Measurements from ENCODE around the gene ATP11C. TPM values are rescaled to one million over a fixed set of nuclear protein-coding genes. Genes with fewer than 3 reads are reported as not detected.

Gene ATP11C
- total and polyA plus RNA-seq, 7 experiments from 2014 or later = 4.5 to 27.5 (median 22.0) TPM

DNA sequence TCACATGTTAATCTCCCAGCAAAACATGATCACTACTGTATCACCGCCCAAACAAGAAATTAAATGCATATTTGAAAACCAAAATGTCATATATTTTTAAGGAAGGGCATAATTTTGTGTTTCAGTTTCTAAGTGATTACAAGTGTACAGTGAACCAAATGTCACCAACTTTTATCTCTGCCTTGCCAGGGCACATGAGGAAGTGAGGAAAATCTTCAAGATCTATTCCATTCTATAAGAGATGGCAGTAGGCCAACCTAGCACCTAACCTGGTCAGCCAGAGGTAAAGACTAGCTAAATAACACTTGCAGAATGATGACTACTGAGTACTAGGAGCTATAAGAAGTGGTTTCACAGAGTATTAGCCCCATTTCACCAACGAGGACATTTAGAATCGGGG, 107.2 kb downstream of the ATP11C start:
- POLR2A ChIA-PET = no interaction called here
- no peaks in the 10 kb centered on the region for H3K36me3 ChIP-seq (ENCODE audit: control insufficient read depth in 2 of 3, insufficient read depth in 3 of 3, low read length in 3 of 3)
- no peaks in the 10 kb centered on the region for H3K4me1 ChIP-seq (ENCODE audit: control insufficient read depth in 2 of 2, insufficient read depth in 2 of 2, low read length in 2 of 2)
- H3K9me3 ChIP-seq (ENCODE audit: control insufficient read depth in 2 of 3, low read length in 3 of 3) = no peaks in the 10 kb centered on the region
- H3K27ac ChIP-seq (ENCODE audit: low read depth, low read length) = no peak overlapping the region
- Mint-ChIP-seq H3K4me1 (peaks cover 0 to 15% (median 4%) of the 10 kb centered on the region in 7 donors), H3K27me3 (no peaks in the 10 kb centered on the region), H3K36me3 (peaks cover 0 to 22% (median 5%) of the 10 kb centered on the region in 5 donors), H3K27ac (peak overlapping the region in 1 of 9 donors; percentile 25), H3K9me3 (no peaks in the 10 kb centered on the region), H3K4me3 (no peak overlapping the region)
- ATAC-seq (no peak), DNase-seq (no peak)
- H3K27me3 ChIP-seq (ENCODE audit: control insufficient read depth in 2 of 2, insufficient read depth in 2 of 2, low read length in 2 of 2) = no peaks in the 10 kb centered on the region
- intact Hi-C loops (cut with micrococcal nuclease) = no loop called here
- no peak overlapping the region for H3K4me3 ChIP-seq (ENCODE audit: low read length)
- CTCF ChIA-PET = no interaction called here

- ChIA-PET CTCF (no interaction called here), POLR2A (no interaction called here)
- Mint-ChIP-seq H3K27me3 (no peaks in the 10 kb centered on the region), H3K4me1 (peaks cover 0 to 14% (median 4%) of the 10 kb centered on the region in 7 donors), H3K4me3 (no peak overlapping the region), H3K9me3 (no peaks in the 10 kb centered on the region), H3K27ac (no peak overlapping the region), H3K36me3 (peaks cover 0 to 22% (median 5%) of the 10 kb centered on the region in 5 donors)
- no peak for DNase-seq
- Histone ChIP-seq H3K27ac (ENCODE audit: low read depth, low read length) (no peak overlapping the region), H3K36me3 (ENCODE audit: control insufficient read depth in 2 of 3, insufficient read depth in 3 of 3, low read length in 3 of 3) (no peaks in the 10 kb centered on the region), H3K4me3 (ENCODE audit: low read length) (no peak overlapping the region), H3K9me3 (ENCODE audit: control insufficient read depth in 2 of 3, low read length in 3 of 3) (no peaks in the 10 kb centered on the region), H3K4me1 (ENCODE audit: control insufficient read depth in 2 of 2, insufficient read depth in 2 of 2, low read length in 2 of 2) (no peaks in the 10 kb centered on the region), H3K27me3 (ENCODE audit: control insufficient read depth in 2 of 2, insufficient read depth in 2 of 2, low read length in 2 of 2) (no peaks in the 10 kb centered on the region)
- no peak for ATAC-seq
- intact Hi-C loops (cut with micrococcal nuclease) = no loop called here
Observed at GRCh38 chrX:139823806-139824205, 109.0 kb downstream of the ATP11C start.

DNA sequence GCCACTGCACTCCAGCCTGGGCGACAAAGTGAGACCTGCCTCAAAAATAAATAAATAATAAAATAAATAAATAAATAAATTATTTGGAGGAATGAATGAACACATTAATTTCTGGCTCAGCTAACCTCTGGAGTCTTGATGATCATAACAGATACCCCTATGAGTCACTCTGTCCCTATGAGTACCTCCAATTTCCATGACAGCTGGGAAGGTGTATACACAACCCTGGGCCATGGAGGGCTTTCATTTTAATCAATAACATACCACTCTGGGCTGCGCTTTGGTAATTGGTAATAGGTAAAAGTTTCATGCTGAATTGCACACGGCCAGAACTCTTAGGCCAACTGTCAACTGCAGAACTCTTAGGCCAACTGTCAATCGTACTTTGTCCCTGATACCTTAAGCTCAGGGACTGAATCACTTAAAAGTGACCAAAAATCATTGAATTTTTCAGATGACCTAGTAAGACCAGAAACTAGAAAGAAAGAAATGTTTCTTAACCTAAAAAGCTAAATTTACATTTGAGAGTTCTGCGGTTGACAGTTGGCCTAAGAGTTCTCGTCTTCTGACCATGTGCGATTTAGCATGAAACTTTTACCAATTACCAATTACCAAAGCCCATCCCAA, 112.4 kb downstream of the ATP11C start:
- no peak overlapping the region for H3K4me3 Mint-ChIP-seq
- intact Hi-C loops (cut with micrococcal nuclease) = no loop called here
- Histone ChIP-seq H3K4me3 (ENCODE audit: low read length) (no peak overlapping the region), H3K4me1 (ENCODE audit: control insufficient read depth in 2 of 2, insufficient read depth in 2 of 2, low read length in 2 of 2) (peaks cover 3 to 13% of the 10 kb centered on the region in 2 donors), H3K27me3 (ENCODE audit: control insufficient read depth in 2 of 2, insufficient read depth in 2 of 2, low read length in 2 of 2) (no peaks in the 10 kb centered on the region), H3K36me3 (ENCODE audit: control insufficient read depth in 2 of 3, insufficient read depth in 3 of 3, low read length in 3 of 3) (no peaks in the 10 kb centered on the region), H3K9me3 (ENCODE audit: control insufficient read depth in 2 of 3, low read length in 3 of 3) (no peaks in the 10 kb centered on the region), H3K27ac (ENCODE audit: low read depth, low read length) (no peak overlapping the region)
- H3K27me3 Mint-ChIP-seq = no peaks in the 10 kb centered on the region
- H3K27ac Mint-ChIP-seq = no peak overlapping the region
- CTCF ChIA-PET = no interaction called here
- POLR2A ChIA-PET = no interaction called here
- H3K4me1 Mint-ChIP-seq = peaks cover 7 to 34% (median 26%) of the 10 kb centered on the region in 7 donors
- DNase-seq (no peak), ATAC-seq (no peak)
- no peaks in the 10 kb centered on the region for H3K9me3 Mint-ChIP-seq
- H3K36me3 Mint-ChIP-seq = peaks cover 0 to 26% (median 19%) of the 10 kb centered on the region in 5 donors

- Mint-ChIP-seq H3K4me1 (peaks cover 10 to 38% (median 26%) of the 10 kb centered on the region in 7 donors), H3K27me3 (no peaks in the 10 kb centered on the region), H3K36me3 (peaks cover 0 to 27% (median 24%) of the 10 kb centered on the region in 5 donors), H3K27ac (peak overlapping the region; percentile 17 to 84 (median 47)), H3K4me3 (peak overlapping the region in 8 of 10 donors; percentile 1 to 58 (median 28)), H3K9me3 (no peaks in the 10 kb centered on the region)
- Histone ChIP-seq H3K4me3 (ENCODE audit: low read length) (no peak overlapping the region), H3K4me1 (ENCODE audit: control insufficient read depth in 2 of 2, insufficient read depth in 2 of 2, low read length in 2 of 2) (peaks cover 3 to 13% of the 10 kb centered on the region in 2 donors), H3K9me3 (ENCODE audit: control insufficient read depth in 2 of 3, low read length in 3 of 3) (no peaks in the 10 kb centered on the region), H3K27me3 (ENCODE audit: control insufficient read depth in 2 of 2, insufficient read depth in 2 of 2, low read length in 2 of 2) (no peaks in the 10 kb centered on the region), H3K27ac (ENCODE audit: low read depth, low read length) (no peak overlapping the region), H3K36me3 (ENCODE audit: control insufficient read depth in 2 of 3, insufficient read depth in 3 of 3, low read length in 3 of 3) (peaks cover 0 to 4% (median 0%) of the 10 kb centered on the region in 3 experiments)
- intact Hi-C loops (cut with micrococcal nuclease) = loop anchor here in 1 of 2 donors (1.0 to 5.0 kb wide), 2 partner anchors 13 to 116 kb away; partner anchors contain the start of gene ATP11C
- CTCF ChIA-PET = no interaction called here
- POLR2A ChIA-PET = interaction anchor here (1.2 kb wide), 1 partner anchor 115 kb away, joined by 3 read pairs; no protein-coding TSS in a partner anchor
- ATAC-seq = no peak
- DNase-seq = peak in 2 of 9 donors; percentile 1 to 7
Observed at GRCh38 chrX:139816204-139816603, 116.6 kb downstream of the ATP11C start.

GRCh38 chrX:139815771-139816170, 117.1 kb downstream of the ATP11C start:
- peak overlapping the region in 6 of 9 donors; percentile 39 to 84 (median 47) for H3K27ac Mint-ChIP-seq

DNA sequence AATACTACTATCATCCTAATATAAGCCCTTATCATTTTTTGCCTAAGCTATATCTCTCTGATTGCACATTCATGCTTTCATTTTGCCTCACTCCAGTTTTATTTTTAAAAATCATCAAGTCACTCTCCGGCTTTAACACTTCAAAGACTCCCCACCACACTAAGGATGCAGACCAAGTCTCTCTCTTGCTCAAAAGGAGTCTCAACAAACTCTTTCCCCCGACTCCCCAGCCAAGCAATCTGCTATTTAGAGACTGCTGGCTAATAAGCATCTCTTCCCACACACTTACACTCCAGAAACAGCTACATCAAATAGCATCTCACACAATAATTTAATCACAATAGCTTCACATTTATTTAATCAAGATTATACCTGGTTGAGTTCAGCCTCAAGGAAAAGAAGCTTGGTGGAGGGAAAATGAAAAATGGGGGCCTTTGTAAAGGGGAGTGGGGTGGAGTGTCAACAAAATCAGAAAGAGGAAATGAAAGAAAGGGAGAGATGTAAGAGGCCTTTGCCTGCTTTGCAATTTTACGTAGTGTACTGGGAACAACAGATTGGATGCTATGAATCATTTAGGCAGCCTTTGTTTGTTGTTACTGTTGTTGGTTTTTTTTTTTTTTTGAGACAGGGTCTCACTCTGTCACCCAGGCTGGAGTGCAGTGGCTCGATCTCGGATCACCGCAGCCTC, 120.8 kb downstream of the ATP11C start:
- no peaks in the 10 kb centered on the region for H3K9me3 ChIP-seq (ENCODE audit: control insufficient read depth in 2 of 3, low read length in 3 of 3)
- H3K4me1 Mint-ChIP-seq = peaks cover 4 to 23% (median 15%) of the 10 kb centered on the region in 7 donors
- H3K4me3 ChIP-seq (ENCODE audit: low read length) = no peak overlapping the region
- no peak overlapping the region for H3K4me3 Mint-ChIP-seq
- ATAC-seq (no peak), DNase-seq (no peak)
- peaks cover 3% of the 10 kb centered on the region in 2 donors for H3K4me1 ChIP-seq (ENCODE audit: control insufficient read depth in 2 of 2, insufficient read depth in 2 of 2, low read length in 2 of 2)
- H3K9me3 Mint-ChIP-seq = peaks cover 0 to 3% (median 0%) of the 10 kb centered on the region in 11 donors
- no peaks in the 10 kb centered on the region for H3K27me3 ChIP-seq (ENCODE audit: control insufficient read depth in 2 of 2, insufficient read depth in 2 of 2, low read length in 2 of 2)
- peak overlapping the region in 3 of 9 donors; percentile 1 to 68 (median 37) for H3K27ac Mint-ChIP-seq
- POLR2A ChIA-PET = no interaction called here
- intact Hi-C loops (cut with micrococcal nuclease) = no loop called here
- CTCF ChIA-PET = no interaction called here
- H3K36me3 ChIP-seq (ENCODE audit: control insufficient read depth in 2 of 3, insufficient read depth in 3 of 3, low read length in 3 of 3) = peaks cover 0 to 4% (median 0%) of the 10 kb centered on the region in 3 experiments
- H3K27me3 Mint-ChIP-seq = no peaks in the 10 kb centered on the region
- H3K27ac ChIP-seq (ENCODE audit: low read depth, low read length) = no peak overlapping the region
- peaks cover 4 to 34% (median 21%) of the 10 kb centered on the region in 5 donors for H3K36me3 Mint-ChIP-seq

More at GRCh38 chrX:139815771-139816170, 117.1 kb downstream of the ATP11C start:
- DNase-seq = no peak
- peaks cover 0 to 27% (median 23%) of the 10 kb centered on the region in 5 donors for H3K36me3 Mint-ChIP-seq
- H3K27me3 Mint-ChIP-seq = no peaks in the 10 kb centered on the region
- ChIA-PET CTCF (no interaction called here), POLR2A (interaction anchor here (1.2 kb wide), 1 partner anchor 116 kb away, joined by 3 read pairs; no protein-coding TSS in a partner anchor)
- H3K9me3 ChIP-seq (ENCODE audit: control insufficient read depth in 2 of 3, low read length in 3 of 3) = no peaks in the 10 kb centered on the region
- no peaks in the 10 kb centered on the region for H3K27me3 ChIP-seq (ENCODE audit: control insufficient read depth in 2 of 2, insufficient read depth in 2 of 2, low read length in 2 of 2)
- peaks cover 3 to 13% of the 10 kb centered on the region in 2 donors for H3K4me1 ChIP-seq (ENCODE audit: control insufficient read depth in 2 of 2, insufficient read depth in 2 of 2, low read length in 2 of 2)
- intact Hi-C loops (cut with micrococcal nuclease) = loop anchor here in 1 of 2 donors (1.0 to 5.0 kb wide), 2 partner anchors 14 to 117 kb away; partner anchors contain the start of gene ATP11C
- H3K4me3 ChIP-seq (ENCODE audit: low read length) = no peak overlapping the region
- peaks cover 0 to 4% (median 0%) of the 10 kb centered on the region in 3 experiments for H3K36me3 ChIP-seq (ENCODE audit: control insufficient read depth in 2 of 3, insufficient read depth in 3 of 3, low read length in 3 of 3)
- peak overlapping the region in 4 of 10 donors; percentile 23 to 58 (median 37) for H3K4me3 Mint-ChIP-seq
- H3K27ac ChIP-seq (ENCODE audit: low read depth, low read length) = no peak overlapping the region
- peaks cover 10 to 38% (median 26%) of the 10 kb centered on the region in 7 donors for H3K4me1 Mint-ChIP-seq
- no peak for ATAC-seq
- no peaks in the 10 kb centered on the region for H3K9me3 Mint-ChIP-seq

Measured in naive thymus-derived CD4-positive, alpha-beta T cell (primary cell).